Pancreas (tissue), 10 donors: ENCODE data around the gene RAB3GAP1. TPM values are rescaled to one million over a fixed set of nuclear protein-coding genes. Genes with fewer than 3 reads are reported as not detected.

Source experiments
- ATAC-seq, 4 donors: fragments of 200-7000 bp; cut with Tn5 transposase; one replicate each; pipeline versions ENCODE4 v1.8.0 to v1.9.1; 2020; ENCODE audit warnings: mild to moderate bottlenecking in 4 of 4, moderate library complexity in 4 of 4
- DNase-seq, 6 donors: peaks; one replicate each; pipeline ENCODE4 v3.0.0-alpha.2; 2020
- FAIRE-seq: peaks from 2 replicates; lab custom pipeline; 2012; peaks lifted over from hg19 to GRCh38; lab: Jason Lieb, UNC
- H3K27ac ChIP-seq, 4 donors: fragments of 200-600 bp; sonication (generic); 1 replicate in 3 of 4; 2 replicates in 1 of 4; pipeline versions ENCODE4 v1.5.0 to v1.8.0; 2020
- H3K27me3 ChIP-seq, 4 donors: fragments of 200-600 bp; one replicate each; pipeline ENCODE4 v1.8.0; 2021
- H3K36me3 ChIP-seq, 3 donors: fragments of 200-600 bp; sonication (generic) in 1 of 3; one replicate each; pipeline versions ENCODE4 v1.5.0 to v1.8.0; 2020 to 2021
- H3K4me1 ChIP-seq, 3 donors: fragments of 200-600 bp; one replicate each; pipeline ENCODE4 v1.8.0; 2021
- H3K4me3 ChIP-seq, 4 donors: fragments of 200-600 bp; sonication (generic) in 2 of 4; one replicate each; pipeline versions ENCODE4 v1.5.0 to v1.8.0; 2020 to 2021
- H3K9me3 ChIP-seq, 4 donors: fragments of 200-600 bp; one replicate each; pipeline ENCODE4 v1.8.0; 2021
- WGBS, 2 donors: extraction: QIAGEN DNeasy Blood & Tissue Kit; methylation state at CpG; one replicate each; pipeline ENCODE4 v1.1.7; 2013; 5-methylcytosine and 5-hydroxymethylcytosine counted together
- intact Hi-C, 3 donors: fragments of 100-400 bp; cut with DNase I; formaldehyde crosslinking; loops; one replicate each; pipeline versions ENCODE4 v1.11.1 to v1.14.2; 2022
- polyA plus RNA-seq, 2 donors: library from polyadenylated mRNA; stranded (reverse); fragments of 200-250 nt; gene quantifications; one replicate each; pipeline ENCODE4 v1.2.3, GENCODE V29; 2013
- total RNA-seq, 6 donors: library from RNA; stranded (reverse); fragmentation: NEBNext Ultra II Directional in 4 of 6; extraction: Animal tissue kit (Norgen Biotek cat#: 25700) in 4 of 6; gene quantifications; one replicate each; pipeline versions ENCODE4 v1.2.1 to v1.2.4, GENCODE V29; 2021 to 2023
- TF ChIP-seq, protein P1 (sequence below), 4 donors: fragments of 200-600 bp; sonication (generic) in 3 of 4; IDR thresholded peaks; one replicate each; pipeline versions ENCODE4 v1.5.0 to v1.8.0; 2021; ENCODE audit warnings: antibody characterized with exemption in 4 of 4
- donor health status: healthy with polysubstance abuse.
- donor health status: DM: no; HTN: no; CAD: no; lungs with moderate emphysema.
- donor health status: DM: no; HTN: no; CAD: no.
- donor health status: control.
- donor health status: control.
- donor health status: Bipolar disorder and iron deficiency.
- donor health status: DM: yes; HTN: yes; CAD: no.
- donor health status: DM: no; HTN: no; CAD: no.
- donor health status: DM: no; HTN: no; CAD: no.
- donor health status: DM: yes; HTN: yes; CAD: no.

The RAB3GAP1 gene
- total and polyA plus RNA-seq, 8 donors = 10.3 to 25.5 (median 22.3) TPM

DNA sequence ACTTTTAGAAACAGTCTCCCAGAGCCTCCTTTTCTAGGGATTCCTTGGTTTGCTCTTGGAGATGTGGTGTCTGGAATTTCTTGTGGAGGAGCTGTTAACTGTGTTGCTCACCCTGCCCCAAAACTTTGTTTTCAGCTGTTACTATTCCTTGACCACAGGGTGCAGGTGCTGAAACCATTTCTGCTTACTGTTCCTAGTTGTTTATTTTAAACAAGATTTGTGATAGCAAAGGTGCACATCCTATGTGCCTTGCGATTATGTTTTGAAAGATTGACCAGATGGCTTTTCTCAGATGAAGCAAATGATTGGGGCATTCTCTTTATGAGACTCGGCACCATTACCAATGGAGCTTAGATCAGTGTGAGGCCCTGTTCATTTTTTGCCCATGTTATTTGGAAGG is 111.2 kb downstream of the RAB3GAP1 start:
- Histone ChIP-seq H3K36me3 (peaks cover 0 to 33% (median 2%) of the 10 kb centered on the region in 3 donors), H3K4me1 (peaks cover 0 to 21% (median 0%) of the 10 kb centered on the region in 3 donors), H3K27ac (no peak overlapping the region), H3K4me3 (no peak overlapping the region), H3K9me3 (no peaks in the 10 kb centered on the region), H3K27me3 (no peaks in the 10 kb centered on the region)
- TF ChIP-seq, protein P1, sequence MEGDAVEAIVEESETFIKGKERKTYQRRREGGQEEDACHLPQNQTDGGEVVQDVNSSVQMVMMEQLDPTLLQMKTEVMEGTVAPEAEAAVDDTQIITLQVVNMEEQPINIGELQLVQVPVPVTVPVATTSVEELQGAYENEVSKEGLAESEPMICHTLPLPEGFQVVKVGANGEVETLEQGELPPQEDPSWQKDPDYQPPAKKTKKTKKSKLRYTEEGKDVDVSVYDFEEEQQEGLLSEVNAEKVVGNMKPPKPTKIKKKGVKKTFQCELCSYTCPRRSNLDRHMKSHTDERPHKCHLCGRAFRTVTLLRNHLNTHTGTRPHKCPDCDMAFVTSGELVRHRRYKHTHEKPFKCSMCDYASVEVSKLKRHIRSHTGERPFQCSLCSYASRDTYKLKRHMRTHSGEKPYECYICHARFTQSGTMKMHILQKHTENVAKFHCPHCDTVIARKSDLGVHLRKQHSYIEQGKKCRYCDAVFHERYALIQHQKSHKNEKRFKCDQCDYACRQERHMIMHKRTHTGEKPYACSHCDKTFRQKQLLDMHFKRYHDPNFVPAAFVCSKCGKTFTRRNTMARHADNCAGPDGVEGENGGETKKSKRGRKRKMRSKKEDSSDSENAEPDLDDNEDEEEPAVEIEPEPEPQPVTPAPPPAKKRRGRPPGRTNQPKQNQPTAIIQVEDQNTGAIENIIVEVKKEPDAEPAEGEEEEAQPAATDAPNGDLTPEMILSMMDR (IDR thresholded peaks at IDR 0.05) = no peak
- WGBS, 2 donors = 53 to 71% methylated on average over 2 of the region's 2 CpGs
- no peak for DNase-seq
- no peak for FAIRE-seq
- ATAC-seq = peak in 2 of 4 donors; percentile 11 to 26
- intact Hi-C loops = no loop called here

DNA sequence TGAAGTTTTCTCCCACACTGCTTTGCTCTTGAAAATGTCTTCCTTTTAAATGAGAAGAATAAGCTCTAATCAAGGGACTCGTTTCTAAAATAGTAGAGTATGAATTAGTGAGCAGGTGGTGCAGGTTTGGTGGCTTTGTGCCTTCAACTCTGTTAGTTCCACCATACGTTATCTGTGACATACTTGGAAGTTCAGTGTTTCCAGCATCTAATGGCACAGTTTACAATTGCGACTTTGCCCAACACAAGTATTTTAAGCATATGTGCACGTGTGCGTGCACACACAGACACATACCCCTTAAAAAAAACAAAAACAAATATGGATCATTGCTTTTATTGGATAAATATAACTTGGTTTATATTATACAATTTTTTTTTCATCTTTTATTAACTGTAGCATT is 111.8 kb downstream of the RAB3GAP1 start:
- Histone ChIP-seq H3K4me1 (peaks cover 0 to 21% (median 0%) of the 10 kb centered on the region in 3 donors), H3K4me3 (no peak overlapping the region), H3K9me3 (no peaks in the 10 kb centered on the region), H3K27me3 (no peaks in the 10 kb centered on the region), H3K36me3 (peaks cover 0 to 39% (median 8%) of the 10 kb centered on the region in 3 donors), H3K27ac (no peak overlapping the region)
- intact Hi-C loops = no loop called here
- DNase-seq = no peak
- WGBS, 2 donors = 74 to 88% methylated on average over 5 of the region's 5 CpGs
- no peak for ATAC-seq
- TF ChIP-seq, protein P1 (IDR thresholded peaks at IDR 0.05) = no peak
- FAIRE-seq = no peak

DNA sequence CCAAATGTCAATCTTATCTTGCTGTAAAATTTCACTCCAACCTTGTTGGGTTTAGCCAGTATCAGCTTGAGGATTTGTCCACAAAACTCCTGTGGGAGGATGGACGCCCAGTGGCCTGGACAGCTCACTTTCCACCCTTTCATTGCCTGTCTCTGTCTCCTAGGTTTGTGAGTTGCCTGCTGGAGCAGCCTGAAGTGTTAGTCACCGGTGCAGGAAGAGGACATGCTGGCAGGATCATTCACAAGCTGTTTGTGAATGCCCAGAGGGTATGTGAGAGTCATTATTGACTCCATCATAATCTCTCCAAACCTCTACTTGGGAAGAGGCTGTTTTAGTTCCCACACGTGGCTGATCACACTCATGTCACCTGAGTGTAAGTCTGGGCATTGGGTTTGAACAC is 112.3 kb downstream of the RAB3GAP1 start:
- Histone ChIP-seq H3K4me1 (peaks cover 0 to 21% (median 0%) of the 10 kb centered on the region in 3 donors), H3K36me3 (peaks cover 0 to 44% (median 13%) of the 10 kb centered on the region in 3 donors), H3K27ac (no peak overlapping the region), H3K9me3 (no peaks in the 10 kb centered on the region), H3K4me3 (no peak overlapping the region), H3K27me3 (no peaks in the 10 kb centered on the region)
- intact Hi-C loops = no loop called here
- ATAC-seq (peak in 3 of 4 donors; percentile 35 to 44 (median 37)), DNase-seq (peak in 1 of 6 donors; percentile 20), FAIRE-seq (no peak)
- WGBS, 2 donors = 46 to 56% methylated on average over 3 of the region's 3 CpGs
- TF ChIP-seq, protein P1 (IDR thresholded peaks at IDR 0.05) = no peak

DNA sequence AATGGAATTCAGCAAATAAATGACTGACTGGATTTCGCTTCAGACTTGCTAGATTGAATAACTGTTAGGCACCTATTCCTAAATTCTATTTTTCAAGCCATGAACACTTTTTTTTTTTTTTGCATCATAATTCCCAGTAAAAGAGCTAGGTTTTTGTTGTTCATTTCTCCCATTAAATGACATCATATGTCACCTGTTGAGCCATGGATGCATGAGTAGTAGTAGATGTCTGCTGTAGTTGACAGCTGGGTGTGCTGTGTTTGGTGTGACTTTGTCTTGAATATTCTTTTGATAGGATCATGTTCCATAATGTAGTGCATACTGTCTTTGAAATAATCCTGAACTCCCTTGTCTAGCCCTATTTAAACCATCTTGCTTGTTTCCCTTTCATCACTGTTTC is 115.2 kb downstream of the RAB3GAP1 start:
- TF ChIP-seq, protein P1 (IDR thresholded peaks at IDR 0.05) = no peak
- peaks cover 0 to 18% (median 0%) of the 10 kb centered on the region in 3 donors for H3K4me1 ChIP-seq
- FAIRE-seq (no peak), DNase-seq (no peak), ATAC-seq (no peak)
- 86 to 93% methylated on average over 1 of the region's 1 CpG for WGBS, 2 donors
- H3K27ac ChIP-seq = no peak overlapping the region
- peaks cover 0 to 52% (median 17%) of the 10 kb centered on the region in 3 donors for H3K36me3 ChIP-seq
- no peaks in the 10 kb centered on the region for H3K27me3 ChIP-seq
- no peaks in the 10 kb centered on the region for H3K9me3 ChIP-seq
- intact Hi-C loops = no loop called here
- no peak overlapping the region for H3K4me3 ChIP-seq

DNA sequence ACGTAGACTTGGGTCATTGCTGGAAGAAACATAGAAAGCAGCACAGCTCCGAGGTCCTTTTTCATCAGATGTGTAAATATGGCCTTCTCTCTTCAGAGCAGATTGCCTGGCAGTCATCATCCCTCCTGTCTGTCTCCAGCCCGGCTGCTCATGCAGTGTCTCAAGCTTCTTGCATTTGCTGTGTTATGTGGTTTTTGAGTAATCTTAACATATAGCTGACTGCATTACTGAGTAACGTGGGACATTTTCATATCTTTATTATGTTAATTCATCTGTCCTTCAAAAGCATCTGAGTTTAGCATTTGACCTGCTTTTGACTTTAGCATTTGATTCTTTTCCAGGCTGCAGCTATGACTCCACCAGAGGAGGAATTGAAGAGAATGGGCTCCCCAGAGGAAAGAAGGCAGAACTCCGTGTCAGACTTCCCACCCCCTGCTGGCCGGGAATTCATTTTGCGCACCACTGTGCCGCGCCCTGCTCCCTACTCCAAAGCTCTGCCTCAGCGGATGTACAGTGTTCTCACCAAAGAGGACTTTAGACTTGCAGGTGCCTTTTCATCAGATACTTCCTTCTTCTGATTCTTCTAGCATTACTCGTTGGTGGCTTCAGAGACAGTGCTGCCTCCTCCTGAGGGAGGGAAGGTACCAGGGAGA is 116.2 kb downstream of the RAB3GAP1 start:
- H3K4me1 ChIP-seq = peaks cover 0 to 12% (median 0%) of the 10 kb centered on the region in 3 donors
- H3K4me3 ChIP-seq = no peak overlapping the region
- TF ChIP-seq, protein P1 (IDR thresholded peaks at IDR 0.05) = no peak
- H3K27ac ChIP-seq = no peak overlapping the region
- 89% methylated on average over 11 of the region's 11 CpGs for WGBS, 2 donors
- H3K36me3 ChIP-seq = peaks cover 0 to 52% (median 17%) of the 10 kb centered on the region in 3 donors
- DNase-seq (no peak), ATAC-seq (no peak), FAIRE-seq (no peak)
- no peaks in the 10 kb centered on the region for H3K9me3 ChIP-seq
- no peaks in the 10 kb centered on the region for H3K27me3 ChIP-seq
- intact Hi-C loops = no loop called here
